ENCODE measurements around the gene BMX. TPM values are rescaled to one million over a fixed set of nuclear protein-coding genes. Genes with fewer than 3 reads are reported as not detected.

The BMX gene
- total and polyA plus RNA-seq, 10 of the 15 experiments (the other 5 are each of a cell fraction or from before 2014, with no cell fraction given) = not detected

GRCh38 chrX:15465347-15465746 is 35.3 kb upstream of the BMX start (continued):
- no peak for TF ChIP-seq PRDM15 (CRISPR knock-in tag; IDR thresholded peaks at IDR 0.05)
- TF ChIP-seq LARP7 (IDR thresholded peaks at IDR 0.05) = no peak
- no peak for TF ChIP-seq USF2 (IDR thresholded peaks at IDR 0.05; ENCODE audit: borderline replicate concordance, low read depth, low read length)
- TF ChIP-seq NFXL1 (IDR thresholded peaks at IDR 0.05; ENCODE audit: borderline replicate concordance) = no peak
- no peak for TF ChIP-seq RCOR1 (conservative IDR thresholded peaks at IDR 0.05; ENCODE audit: low read depth, low read length)
- TF ChIP-seq HDGF (IDR thresholded peaks at IDR 0.05) = no peak
- no peak for TF ChIP-seq PAX8 (IDR thresholded peaks at IDR 0.05)
- TF ChIP-seq POU2F2 (IDR thresholded peaks at IDR 0.05; ENCODE audit: borderline replicate concordance, low read depth, low read length) = no peak
- TF ChIP-seq FOS (IDR thresholded peaks at IDR 0.05; ENCODE audit: borderline replicate concordance, extremely low read depth, insufficient read length) = no peak
- TF ChIP-seq KDM1A (IDR thresholded peaks at IDR 0.05; ENCODE audit: borderline replicate concordance) = no peak
- TF ChIP-seq POLR2A (IDR thresholded peaks at IDR 0.05; ENCODE audit: low read depth, low read length) = no peak
- TF ChIP-seq NFYB (IDR thresholded peaks at IDR 0.05; ENCODE audit: insufficient read depth, low read depth, low read length) = no peak
- TF ChIP-seq ZNF274 (IDR thresholded peaks at IDR 0.05; ENCODE audit: insufficient read depth, insufficient read length) = no peak
- TF ChIP-seq E2F4 (IDR thresholded peaks at IDR 0.05; ENCODE audit: low read depth, low read length) = no peak
- no peak for TF ChIP-seq IRF5 (IDR thresholded peaks at IDR 0.05; ENCODE audit: borderline replicate concordance)
- TF ChIP-seq EED (IDR thresholded peaks at IDR 0.05; ENCODE audit: low read depth) = no peak
- no peak for TF ChIP-seq ZNF687 (IDR thresholded peaks at IDR 0.05)
- TF ChIP-seq CHD4 (IDR thresholded peaks at IDR 0.05) = no peak
- TF ChIP-seq NKRF (conservative IDR thresholded peaks at IDR 0.05) = no peak
